ENCODE results near the gene PTPRH.

GRCh38 chr19:55145232-55145631 is 64.1 kb downstream of the PTPRH start:
- TF ChIP-seq POLR2AphosphoS5 (IDR thresholded peaks at IDR 0.05) = no peak
- no peak for TF ChIP-seq CTCF (IDR thresholded peaks at IDR 0.05)
- TF ChIP-seq EP300 (IDR thresholded peaks at IDR 0.05) = no peak
- TF ChIP-seq POLR2A (IDR thresholded peaks at IDR 0.05) = no peak

Data from stomach (tissue), 4 donors.